Body of pancreas (tissue), 4 donors: Measurements from ENCODE around the gene OR12D1.

ENCODE experiments used
- POLR2A ChIP-seq, 3 donors: fragments of 450-650 bp; IDR thresholded peaks; one replicate each; pipeline ENCODE4 v1.6.1; 2016; ENCODE audit warnings: antibody characterized with exemption in 3 of 3, mild to moderate bottlenecking in 2 of 3
- TF ChIP-seq, protein P1 (sequence below), 7 experiments: fragments of 450-650 bp in 4 of 7; fragments of 200-600 bp in 3 of 7; sonication (generic) in 3 of 7; IDR thresholded peaks; one replicate each; pipeline ENCODE4 v1.5.1; 2016 to 2019; ENCODE audit warnings: antibody characterized with exemption in 7 of 7

DNA sequence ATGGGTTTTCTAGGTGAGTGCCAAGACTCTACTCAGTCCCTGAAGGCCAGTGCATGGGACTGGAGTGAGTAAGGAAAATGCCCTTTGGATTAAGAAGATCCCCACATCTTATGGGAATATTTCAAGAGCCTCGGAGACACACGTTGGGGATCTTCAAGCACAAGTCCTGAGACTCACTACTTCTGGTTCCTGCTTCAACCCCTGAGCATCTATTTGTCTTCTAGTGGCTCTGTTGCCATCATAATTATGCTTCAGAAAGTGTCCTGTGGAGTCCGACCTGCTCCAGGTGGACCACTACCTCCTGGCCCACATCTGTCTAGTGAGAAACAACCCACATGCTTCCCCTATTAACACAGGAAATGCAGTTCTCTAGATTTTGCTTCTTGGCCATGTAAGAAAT, 46.0 kb upstream of the OR12D1 start, which contains the start of gene OR5V1:
- TF ChIP-seq, protein P1, sequence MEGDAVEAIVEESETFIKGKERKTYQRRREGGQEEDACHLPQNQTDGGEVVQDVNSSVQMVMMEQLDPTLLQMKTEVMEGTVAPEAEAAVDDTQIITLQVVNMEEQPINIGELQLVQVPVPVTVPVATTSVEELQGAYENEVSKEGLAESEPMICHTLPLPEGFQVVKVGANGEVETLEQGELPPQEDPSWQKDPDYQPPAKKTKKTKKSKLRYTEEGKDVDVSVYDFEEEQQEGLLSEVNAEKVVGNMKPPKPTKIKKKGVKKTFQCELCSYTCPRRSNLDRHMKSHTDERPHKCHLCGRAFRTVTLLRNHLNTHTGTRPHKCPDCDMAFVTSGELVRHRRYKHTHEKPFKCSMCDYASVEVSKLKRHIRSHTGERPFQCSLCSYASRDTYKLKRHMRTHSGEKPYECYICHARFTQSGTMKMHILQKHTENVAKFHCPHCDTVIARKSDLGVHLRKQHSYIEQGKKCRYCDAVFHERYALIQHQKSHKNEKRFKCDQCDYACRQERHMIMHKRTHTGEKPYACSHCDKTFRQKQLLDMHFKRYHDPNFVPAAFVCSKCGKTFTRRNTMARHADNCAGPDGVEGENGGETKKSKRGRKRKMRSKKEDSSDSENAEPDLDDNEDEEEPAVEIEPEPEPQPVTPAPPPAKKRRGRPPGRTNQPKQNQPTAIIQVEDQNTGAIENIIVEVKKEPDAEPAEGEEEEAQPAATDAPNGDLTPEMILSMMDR (IDR thresholded peaks at IDR 0.05): no peak
- TF ChIP-seq POLR2A (IDR thresholded peaks at IDR 0.05): no peak
